Esophagus muscularis mucosa (tissue), 4 donors: ENCODE results near the gene ZNF518A. TPM values are rescaled to one million over a fixed set of nuclear protein-coding genes. Genes with fewer than 3 reads are reported as not detected.

Experiments used
- DNase-seq: peaks from one replicate; pipeline ENCODE4 v3.0.0-alpha.2; 2017; ENCODE audit errors: extremely low spot score
- H3K27ac ChIP-seq, 4 donors: fragments of 200-600 bp; sonication (generic); replicated peaks in 1 of 4; 1 replicate in 3 of 4; 2 replicates in 1 of 4; pipeline ENCODE4 v1.5.1; 2016 to 2019; ENCODE audit warnings: mild to moderate bottlenecking in 1 of 4
- H3K27me3 ChIP-seq, 4 donors: fragments of 200-600 bp; sonication (generic); one replicate each; pipeline versions ENCODE4 v1.5.1 to v1.6.0; 2016 to 2019
- H3K36me3 ChIP-seq, 4 donors: fragments of 200-600 bp; sonication (generic); one replicate each; pipeline ENCODE4 v1.5.1; 2016 to 2019
- H3K4me1 ChIP-seq, 4 donors: fragments of 200-600 bp; sonication (generic); one replicate each; pipeline ENCODE4 v1.5.1; 2016 to 2019
- H3K4me3 ChIP-seq, 4 donors: fragments of 200-600 bp; sonication (generic); 1 replicate in 2 of 4; 2 replicates in 2 of 4; pipeline ENCODE4 v1.5.1; 2016 to 2019; ENCODE audit warnings: mild to moderate bottlenecking in 4 of 4, moderate library complexity in 1 of 4
- H3K9me3 ChIP-seq, 4 donors: fragments of 200-600 bp; sonication (generic); 1 replicate in 3 of 4; 2 replicates in 1 of 4; pipeline ENCODE4 v1.5.1; 2016 to 2019
- CTCF ChIP-seq, 3 experiments: fragments of 200-600 bp in 2 of 3; fragments of 450-650 bp in 1 of 3; sonication (generic) in 2 of 3; IDR thresholded peaks; one replicate each; pipeline ENCODE4 v1.5.1; 2017 to 2019; ENCODE audit warnings: antibody characterized with exemption in 3 of 3, mild to moderate bottlenecking in 2 of 3, moderate library complexity in 1 of 3
- EP300 ChIP-seq: sonication (generic); formaldehyde crosslinking; IDR thresholded peaks from one replicate; pipeline ENCODE4 v1.6.1; 2017; ENCODE audit warnings: antibody characterized with exemption
- POLR2A ChIP-seq: fragments of 450-650 bp; IDR thresholded peaks from one replicate; pipeline ENCODE4 v1.6.1; 2017; ENCODE audit warnings: antibody characterized with exemption, moderate library complexity, mild to moderate bottlenecking, low read depth
- POLR2AphosphoS5 ChIP-seq, 2 donors: sonication (generic); formaldehyde crosslinking; IDR thresholded peaks; one replicate each; pipeline ENCODE4 v1.6.1; 2017; ENCODE audit warnings: antibody characterized with exemption in 2 of 2
- WGBS: methylation state at CpG from one replicate; pipeline ENCODE4 v1.1.5; 2018; 5-methylcytosine and 5-hydroxymethylcytosine counted together
- intact Hi-C: fragments of 100-400 bp; cut with DNase I; formaldehyde crosslinking; loops from one replicate; pipeline ENCODE4 v1.15.1; 2023
- total RNA-seq, 4 donors: library from RNA; depleted of rRNA; stranded (reverse); fragments of >200 nt; gene quantifications; one replicate each; pipeline versions ENCODE4 v1.1.0 to v1.2.1, GENCODE V29; 2016

Gene ZNF518A
- total RNA-seq, 4 donors from 2014 or later: 11.6 to 20.8 (median 12.2) TPM

- H3K27me3 ChIP-seq: peaks cover 0 to 21% (median 11%) of the 10 kb centered on the region in 4 donors
- no peak overlapping the region for H3K4me3 ChIP-seq
- H3K27ac ChIP-seq: no peak overlapping the region
- intact Hi-C loops: no loop called here
- TF ChIP-seq EP300 (no peak), POLR2A (no peak), CTCF (IDR thresholded peaks at IDR 0.05) (no peak), POLR2AphosphoS5 (IDR thresholded peaks at IDR 0.05) (no peak)
- peaks cover 11 to 36% (median 22%) of the 10 kb centered on the region in 4 donors for H3K36me3 ChIP-seq
- DNase-seq: no peak
- no peaks in the 10 kb centered on the region for H3K9me3 ChIP-seq
- WGBS: 72% methylated on average over 3 of the region's 3 CpGs
- H3K4me1 ChIP-seq: peaks cover 3 to 16% (median 13%) of the 10 kb centered on the region in 4 donors
Measured at GRCh38 chr10:96131621-96132020, 1.5 kb downstream of the ZNF518A start.

GRCh38 chr10:96133135-96133534, 3.0 kb downstream of the ZNF518A start:
- Histone ChIP-seq H3K9me3 (no peaks in the 10 kb centered on the region), H3K27ac (no peak overlapping the region), H3K4me1 (peaks cover 3 to 16% (median 13%) of the 10 kb centered on the region in 4 donors), H3K36me3 (peaks cover 11 to 51% (median 34%) of the 10 kb centered on the region in 4 donors), H3K27me3 (peaks cover 0 to 7% (median 2%) of the 10 kb centered on the region in 4 donors), H3K4me3 (no peak overlapping the region)
- TF ChIP-seq EP300 (no peak), POLR2AphosphoS5 (IDR thresholded peaks at IDR 0.05) (no peak), POLR2A (no peak), CTCF (IDR thresholded peaks at IDR 0.05) (no peak)
- intact Hi-C loops: no loop called here
- DNase-seq: no peak

GRCh38 chr10:96136810-96137209, 6.7 kb downstream of the ZNF518A start:
- 92% methylated on average over 5 of the region's 5 CpGs for WGBS
- TF ChIP-seq POLR2A (no peak), EP300 (no peak), POLR2AphosphoS5 (IDR thresholded peaks at IDR 0.05) (no peak)
- no peak overlapping the region for H3K4me3 ChIP-seq
- H3K27ac ChIP-seq: no peak overlapping the region
- no peak for DNase-seq
- peaks cover 0 to 4% (median 0%) of the 10 kb centered on the region in 4 donors for H3K4me1 ChIP-seq
- no peaks in the 10 kb centered on the region for H3K9me3 ChIP-seq
- no peaks in the 10 kb centered on the region for H3K27me3 ChIP-seq
- intact Hi-C loops: no loop called here
- peaks cover 21 to 76% (median 51%) of the 10 kb centered on the region in 4 donors for H3K36me3 ChIP-seq

GRCh38 chr10:96137567-96137966, 7.5 kb downstream of the ZNF518A start:
- 98% methylated on average over 2 of the region's 2 CpGs for WGBS
- no peaks in the 10 kb centered on the region for H3K9me3 ChIP-seq
- H3K27me3 ChIP-seq: no peaks in the 10 kb centered on the region
- H3K27ac ChIP-seq: no peak overlapping the region
- H3K4me1 ChIP-seq: no peaks in the 10 kb centered on the region
- intact Hi-C loops: no loop called here
- no peak overlapping the region for H3K4me3 ChIP-seq
- TF ChIP-seq POLR2A: no peak
- no peak for TF ChIP-seq EP300
- no peak for TF ChIP-seq CTCF (IDR thresholded peaks at IDR 0.05)
- TF ChIP-seq POLR2AphosphoS5 (IDR thresholded peaks at IDR 0.05): no peak
- DNase-seq: no peak
- peaks cover 21 to 81% (median 53%) of the 10 kb centered on the region in 4 donors for H3K36me3 ChIP-seq

GRCh38 chr10:96138102-96138501, 8.0 kb downstream of the ZNF518A start:
- intact Hi-C loops: no loop called here
- no peak for TF ChIP-seq POLR2A
- TF ChIP-seq CTCF (IDR thresholded peaks at IDR 0.05): no peak
- no peak for TF ChIP-seq POLR2AphosphoS5 (IDR thresholded peaks at IDR 0.05)
- no peak for TF ChIP-seq EP300
- H3K27me3 ChIP-seq: no peaks in the 10 kb centered on the region
- H3K36me3 ChIP-seq: peaks cover 21 to 85% (median 58%) of the 10 kb centered on the region in 4 donors
- no peak overlapping the region for H3K4me3 ChIP-seq
- H3K4me1 ChIP-seq: no peaks in the 10 kb centered on the region
- no peaks in the 10 kb centered on the region for H3K9me3 ChIP-seq
- H3K27ac ChIP-seq: no peak overlapping the region
- DNase-seq: no peak
- 95% methylated on average over 1 of the region's 1 CpG for WGBS
